ENCODE measurements around the gene DCDC2.
"Not testable (repeated sequence)": the region's sequence is repeated elsewhere in the genome, so short reads cannot be mapped to it uniquely, and the experiment has no call there.

Gene DCDC2

GRCh38 chr6:24207413-24207812 is 150.4 kb downstream of the DCDC2 start:
- no peak for DNase-seq

- peak; percentile 59 for DNase-seq
Observed at GRCh38 chr6:24205020-24205492, 152.8 kb downstream of the DCDC2 start.

GRCh38 chr6:24204113-24204512 is 153.7 kb downstream of the DCDC2 start:
- DNase-seq = not testable (repeated sequence)

GRCh38 chr6:24197892-24198291 is 160.0 kb downstream of the DCDC2 start:
- DNase-seq = no peak

GRCh38 chr6:24195836-24196597 is 161.8 kb downstream of the DCDC2 start:
- no peak for DNase-seq

- DNase-seq = no peak
Observed at GRCh38 chr6:24194978-24195700, 162.7 kb downstream of the DCDC2 start.

- no peak for DNase-seq
Observed at GRCh38 chr6:24193364-24193763, 164.5 kb downstream of the DCDC2 start.

- no peak for DNase-seq
Observed at GRCh38 chr6:24191346-24191745, 166.5 kb downstream of the DCDC2 start.

GRCh38 chr6:24188578-24189080 is 169.2 kb downstream of the DCDC2 start:
- DNase-seq = no peak

- no peak for DNase-seq
Observed at GRCh38 chr6:24187965-24188577, 169.8 kb downstream of the DCDC2 start.

GRCh38 chr6:24186349-24186748 is 171.5 kb downstream of the DCDC2 start:
- DNase-seq = no peak

GRCh38 chr6:24183584-24183983 is 174.3 kb downstream of the DCDC2 start:
- DNase-seq = no peak

- DNase-seq = no peak
Observed at GRCh38 chr6:24157886-24158285, 200.0 kb downstream of the DCDC2 start.

GRCh38 chr6:24154121-24154520 is 203.7 kb downstream of the DCDC2 start:
- no peak for DNase-seq

GRCh38 chr6:24152014-24152413 is 205.8 kb downstream of the DCDC2 start:
- no peak for DNase-seq

GRCh38 chr6:24149836-24150235 is 208.0 kb downstream of the DCDC2 start:
- DNase-seq = no peak

- DNase-seq = no peak
Observed at GRCh38 chr6:24149296-24149695, 208.6 kb downstream of the DCDC2 start.

- no peak for DNase-seq
Observed at GRCh38 chr6:24148684-24149083, 209.2 kb downstream of the DCDC2 start.

- no peak for DNase-seq
Observed at GRCh38 chr6:24148154-24148570, 209.7 kb downstream of the DCDC2 start.

GRCh38 chr6:24147511-24148153 is 210.2 kb downstream of the DCDC2 start:
- no peak for DNase-seq

GRCh38 chr6:24146871-24147270 is 211.0 kb downstream of the DCDC2 start:
- DNase-seq = no peak

GRCh38 chr6:24145690-24146131 is 212.1 kb downstream of the DCDC2 start:
- no peak for DNase-seq

- not testable (repeated sequence) for DNase-seq
Observed at GRCh38 chr6:24142733-24143132, 215.1 kb downstream of the DCDC2 start.
